ENCODE results near the gene KCNN3.

DNA sequence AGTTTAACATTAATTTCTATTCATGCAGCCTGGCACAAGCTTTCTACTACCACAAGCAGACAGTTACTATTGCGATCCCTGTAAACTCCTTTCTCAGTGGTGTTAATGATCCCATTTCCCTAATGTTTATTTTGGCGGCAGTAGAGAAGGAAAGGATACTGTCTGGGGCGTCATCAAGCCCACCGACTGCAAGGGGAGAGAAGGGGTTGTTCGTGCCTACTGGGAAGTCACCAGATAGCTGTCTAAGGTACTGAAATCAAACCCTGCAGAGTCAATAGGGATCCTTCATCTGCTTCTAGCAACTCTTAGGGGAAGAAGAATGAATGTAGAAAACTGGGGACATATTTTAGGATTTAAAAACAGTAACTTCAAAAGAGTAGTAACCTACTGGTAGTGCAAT, 166.9 kb downstream of the KCNN3 start:
- TF ChIP-seq, protein P1, sequence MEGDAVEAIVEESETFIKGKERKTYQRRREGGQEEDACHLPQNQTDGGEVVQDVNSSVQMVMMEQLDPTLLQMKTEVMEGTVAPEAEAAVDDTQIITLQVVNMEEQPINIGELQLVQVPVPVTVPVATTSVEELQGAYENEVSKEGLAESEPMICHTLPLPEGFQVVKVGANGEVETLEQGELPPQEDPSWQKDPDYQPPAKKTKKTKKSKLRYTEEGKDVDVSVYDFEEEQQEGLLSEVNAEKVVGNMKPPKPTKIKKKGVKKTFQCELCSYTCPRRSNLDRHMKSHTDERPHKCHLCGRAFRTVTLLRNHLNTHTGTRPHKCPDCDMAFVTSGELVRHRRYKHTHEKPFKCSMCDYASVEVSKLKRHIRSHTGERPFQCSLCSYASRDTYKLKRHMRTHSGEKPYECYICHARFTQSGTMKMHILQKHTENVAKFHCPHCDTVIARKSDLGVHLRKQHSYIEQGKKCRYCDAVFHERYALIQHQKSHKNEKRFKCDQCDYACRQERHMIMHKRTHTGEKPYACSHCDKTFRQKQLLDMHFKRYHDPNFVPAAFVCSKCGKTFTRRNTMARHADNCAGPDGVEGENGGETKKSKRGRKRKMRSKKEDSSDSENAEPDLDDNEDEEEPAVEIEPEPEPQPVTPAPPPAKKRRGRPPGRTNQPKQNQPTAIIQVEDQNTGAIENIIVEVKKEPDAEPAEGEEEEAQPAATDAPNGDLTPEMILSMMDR (tag by site-specific recombination; IDR thresholded peaks at IDR 0.05): no peak
- TF ChIP-seq, protein P2, sequence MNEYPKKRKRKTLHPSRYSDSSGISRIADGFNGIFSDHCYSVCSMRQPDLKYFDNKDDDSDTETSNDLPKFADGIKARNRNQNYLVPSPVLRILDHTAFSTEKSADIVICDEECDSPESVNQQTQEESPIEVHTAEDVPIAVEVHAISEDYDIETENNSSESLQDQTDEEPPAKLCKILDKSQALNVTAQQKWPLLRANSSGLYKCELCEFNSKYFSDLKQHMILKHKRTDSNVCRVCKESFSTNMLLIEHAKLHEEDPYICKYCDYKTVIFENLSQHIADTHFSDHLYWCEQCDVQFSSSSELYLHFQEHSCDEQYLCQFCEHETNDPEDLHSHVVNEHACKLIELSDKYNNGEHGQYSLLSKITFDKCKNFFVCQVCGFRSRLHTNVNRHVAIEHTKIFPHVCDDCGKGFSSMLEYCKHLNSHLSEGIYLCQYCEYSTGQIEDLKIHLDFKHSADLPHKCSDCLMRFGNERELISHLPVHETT (tag by site-specific recombination; IDR thresholded peaks at IDR 0.05): no peak
- TF ChIP-seq ZNF302 (tag by site-specific recombination; IDR thresholded peaks at IDR 0.05; ENCODE audit: low read depth): no peak
- no peak for TF ChIP-seq TCF7L2 (IDR thresholded peaks at IDR 0.05; ENCODE audit: borderline replicate concordance, low read depth, low read length)
- TF ChIP-seq, protein P3, sequence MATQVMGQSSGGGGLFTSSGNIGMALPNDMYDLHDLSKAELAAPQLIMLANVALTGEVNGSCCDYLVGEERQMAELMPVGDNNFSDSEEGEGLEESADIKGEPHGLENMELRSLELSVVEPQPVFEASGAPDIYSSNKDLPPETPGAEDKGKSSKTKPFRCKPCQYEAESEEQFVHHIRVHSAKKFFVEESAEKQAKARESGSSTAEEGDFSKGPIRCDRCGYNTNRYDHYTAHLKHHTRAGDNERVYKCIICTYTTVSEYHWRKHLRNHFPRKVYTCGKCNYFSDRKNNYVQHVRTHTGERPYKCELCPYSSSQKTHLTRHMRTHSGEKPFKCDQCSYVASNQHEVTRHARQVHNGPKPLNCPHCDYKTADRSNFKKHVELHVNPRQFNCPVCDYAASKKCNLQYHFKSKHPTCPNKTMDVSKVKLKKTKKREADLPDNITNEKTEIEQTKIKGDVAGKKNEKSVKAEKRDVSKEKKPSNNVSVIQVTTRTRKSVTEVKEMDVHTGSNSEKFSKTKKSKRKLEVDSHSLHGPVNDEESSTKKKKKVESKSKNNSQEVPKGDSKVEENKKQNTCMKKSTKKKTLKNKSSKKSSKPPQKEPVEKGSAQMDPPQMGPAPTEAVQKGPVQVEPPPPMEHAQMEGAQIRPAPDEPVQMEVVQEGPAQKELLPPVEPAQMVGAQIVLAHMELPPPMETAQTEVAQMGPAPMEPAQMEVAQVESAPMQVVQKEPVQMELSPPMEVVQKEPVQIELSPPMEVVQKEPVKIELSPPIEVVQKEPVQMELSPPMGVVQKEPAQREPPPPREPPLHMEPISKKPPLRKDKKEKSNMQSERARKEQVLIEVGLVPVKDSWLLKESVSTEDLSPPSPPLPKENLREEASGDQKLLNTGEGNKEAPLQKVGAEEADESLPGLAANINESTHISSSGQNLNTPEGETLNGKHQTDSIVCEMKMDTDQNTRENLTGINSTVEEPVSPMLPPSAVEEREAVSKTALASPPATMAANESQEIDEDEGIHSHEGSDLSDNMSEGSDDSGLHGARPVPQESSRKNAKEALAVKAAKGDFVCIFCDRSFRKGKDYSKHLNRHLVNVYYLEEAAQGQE (tag by site-specific recombination; IDR thresholded peaks at IDR 0.05): peak; percentile 95
